ENCODE measurements around the gene DHDDS.

- no peak for TF ChIP-seq CTCF (IDR thresholded peaks at IDR 0.05)
- TF ChIP-seq POLR2A (IDR thresholded peaks at IDR 0.05) = no peak
Observed at GRCh38 chr1:26469558-26469957, 37.4 kb downstream of the DHDDS start.

Data from uterus (tissue), 2 donors.